ENCODE results near the gene E2F7.

E2F7 gene

DNA sequence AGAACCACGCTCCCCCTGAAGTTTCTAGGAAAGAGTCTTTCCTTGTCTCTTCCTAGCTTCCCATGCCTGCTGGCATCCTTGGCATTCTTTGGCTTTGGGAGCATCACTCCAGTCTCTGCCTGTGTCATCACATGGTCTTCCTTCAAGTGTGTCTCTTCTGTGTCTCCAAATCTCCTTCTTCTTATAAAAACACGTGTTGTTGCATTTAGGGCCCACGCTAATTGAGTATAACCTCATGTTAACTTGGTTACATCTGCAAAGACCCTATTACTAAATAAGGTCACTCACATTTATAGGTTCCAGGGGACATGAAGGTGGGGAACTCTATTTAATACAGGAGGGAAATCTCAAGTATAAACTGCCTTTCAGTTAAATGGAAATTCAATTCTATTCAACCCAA lies 63.0 kb downstream of the E2F7 start:
- H3K4me3 ChIP-seq (ENCODE audit: low read depth, low read length) = no peak overlapping the region
- TF ChIP-seq CTCF (IDR thresholded peaks at IDR 0.05; ENCODE audit: borderline replicate concordance, insufficient read depth, low read depth, low read length) = no peak

GRCh38 chr12:77001276-77001675 lies 64.1 kb downstream of the E2F7 start:
- TF ChIP-seq CTCF (IDR thresholded peaks at IDR 0.05; ENCODE audit: borderline replicate concordance, insufficient read depth, low read depth, low read length) = no peak
- H3K4me3 ChIP-seq (ENCODE audit: low read depth, low read length) = no peak overlapping the region

DNA sequence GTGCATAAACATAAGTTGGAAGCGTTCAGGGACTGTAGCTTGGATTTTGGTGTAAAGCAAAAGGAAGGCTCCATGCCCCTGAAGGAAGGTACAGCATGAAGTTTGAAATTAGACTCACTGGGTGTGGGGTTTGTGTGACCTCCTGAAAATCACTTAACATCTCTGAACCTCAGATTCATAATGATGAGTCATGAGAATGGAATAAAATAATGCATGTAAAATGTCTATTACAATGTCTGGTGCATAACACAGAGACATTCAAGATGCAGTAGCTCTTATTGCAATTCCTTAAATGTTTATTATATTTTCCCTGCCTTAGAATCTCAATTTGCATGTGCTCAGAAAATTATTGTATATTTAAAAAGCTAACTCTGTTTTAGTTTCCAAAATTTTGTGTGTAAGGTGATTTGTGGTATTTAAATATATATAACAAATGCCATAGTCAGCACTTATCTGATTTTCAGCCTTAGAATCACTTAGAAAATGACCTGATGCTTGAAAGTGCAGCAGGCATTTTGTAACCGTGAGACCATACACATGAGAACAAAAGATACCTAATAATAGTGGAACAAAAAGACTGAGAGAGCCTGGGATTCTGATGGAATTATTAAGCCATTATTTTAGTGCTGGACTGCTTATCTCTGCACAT lies 66.3 kb downstream of the E2F7 start:
- no peak for TF ChIP-seq CTCF (IDR thresholded peaks at IDR 0.05; ENCODE audit: borderline replicate concordance, insufficient read depth, low read depth, low read length)

GRCh38 chr12:76998386-76998785 lies 67.0 kb downstream of the E2F7 start:
- TF ChIP-seq CTCF (IDR thresholded peaks at IDR 0.05; ENCODE audit: borderline replicate concordance, insufficient read depth, low read depth, low read length) = no peak
- no peak overlapping the region for H3K4me3 ChIP-seq (ENCODE audit: low read depth, low read length)

More for the DNA sequence above, 66.3 kb downstream of the E2F7 start:
- no peak overlapping the region for H3K4me3 ChIP-seq (ENCODE audit: low read depth, low read length)

GRCh38 chr12:76997011-76997780 lies 68.2 kb downstream of the E2F7 start:
- no peak for TF ChIP-seq CTCF (IDR thresholded peaks at IDR 0.05; ENCODE audit: borderline replicate concordance, insufficient read depth, low read depth, low read length)
- H3K4me3 ChIP-seq (ENCODE audit: low read depth, low read length) = no peak overlapping the region

GRCh38 chr12:76990716-76991115 lies 74.7 kb downstream of the E2F7 start:
- no peak for TF ChIP-seq CTCF (IDR thresholded peaks at IDR 0.05; ENCODE audit: borderline replicate concordance, insufficient read depth, low read depth, low read length)
- no peak overlapping the region for H3K4me3 ChIP-seq (ENCODE audit: low read depth, low read length)

DNA sequence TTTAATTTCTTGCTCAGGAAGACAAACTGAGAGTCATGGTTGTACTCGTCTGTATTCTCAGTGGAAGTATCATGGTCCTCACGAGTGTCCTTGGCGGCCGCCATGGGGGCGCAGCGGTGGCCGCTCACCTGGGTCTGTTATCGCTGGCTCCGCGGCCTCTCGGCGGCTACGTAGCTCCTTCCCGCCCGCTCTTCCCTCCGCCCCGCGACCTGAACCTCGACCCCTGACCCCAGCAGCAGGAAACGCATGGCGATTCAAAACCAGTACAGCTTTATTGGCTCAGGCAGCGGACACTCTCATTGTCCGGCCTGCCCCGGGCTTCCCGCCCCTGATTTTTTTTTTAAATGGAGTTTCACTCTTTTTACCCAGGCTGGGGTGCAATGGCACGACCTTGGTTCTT lies 80.8 kb downstream of the E2F7 start:
- no peak overlapping the region for H3K4me3 ChIP-seq (ENCODE audit: low read depth, low read length)
- no peak for TF ChIP-seq CTCF (IDR thresholded peaks at IDR 0.05; ENCODE audit: borderline replicate concordance, insufficient read depth, low read depth, low read length)

Data from GM12875 (cell line).